ENCODE data around the gene URB2.

URB2 gene

DNA sequence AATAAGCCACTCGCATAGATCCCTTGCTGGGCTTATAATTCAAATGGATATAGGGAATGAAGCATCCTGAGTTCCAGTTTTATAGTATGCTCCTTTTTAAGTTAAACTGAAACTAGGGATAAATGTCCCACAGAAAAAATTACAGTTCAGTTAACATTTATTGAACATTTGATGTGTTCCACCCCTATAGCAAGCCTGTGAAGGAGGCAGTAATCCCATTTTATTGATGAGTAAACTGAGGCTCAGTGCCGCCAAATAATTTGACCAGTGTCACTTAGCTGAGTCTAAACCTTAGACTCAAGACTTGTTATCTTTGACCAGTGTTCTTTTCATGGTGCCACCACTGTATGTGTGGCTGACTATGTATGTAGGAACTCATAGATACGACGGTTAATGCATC lies 22.4 kb downstream of the URB2 start:
- DNase-seq, result no peak

DNA sequence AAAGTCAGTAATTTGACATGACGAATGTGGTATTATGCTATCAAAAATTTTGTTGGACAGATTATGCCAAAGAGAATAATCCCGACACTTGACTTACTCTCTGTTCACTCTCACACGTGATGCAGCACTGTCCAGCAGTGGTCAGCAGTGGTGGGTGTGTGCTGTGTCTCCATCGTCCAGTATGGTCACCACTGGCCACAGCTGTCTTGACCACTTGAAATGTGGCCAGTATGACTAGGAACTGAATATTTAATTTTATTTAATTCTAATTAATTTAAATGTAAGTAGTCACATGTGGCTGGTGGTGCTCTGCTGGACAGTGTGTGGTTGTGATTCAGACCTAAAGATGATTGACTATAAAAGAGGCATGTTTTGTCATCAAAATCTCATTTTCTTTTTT lies 24.0 kb downstream of the URB2 start:
- no peak for DNase-seq

DNA sequence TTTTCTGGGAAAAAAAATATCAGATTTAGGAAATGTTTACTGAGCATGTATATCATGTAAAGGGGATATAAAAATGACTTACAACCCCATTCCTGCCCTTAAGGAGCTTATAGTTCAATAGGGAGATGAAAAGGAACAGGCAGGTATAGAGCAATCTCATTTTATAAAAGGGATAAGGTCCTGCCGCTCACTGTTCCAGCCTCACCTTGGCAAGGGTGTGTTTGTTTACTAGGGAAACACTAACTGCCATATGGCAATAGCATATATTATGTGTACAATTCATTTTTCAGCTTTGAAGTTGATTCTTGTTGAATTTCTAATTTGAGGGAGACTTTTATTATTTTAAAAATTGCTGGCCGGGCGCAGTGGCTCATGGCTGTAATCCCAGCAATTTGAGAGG lies 25.5 kb downstream of the URB2 start:
- no peak for DNase-seq

DNA sequence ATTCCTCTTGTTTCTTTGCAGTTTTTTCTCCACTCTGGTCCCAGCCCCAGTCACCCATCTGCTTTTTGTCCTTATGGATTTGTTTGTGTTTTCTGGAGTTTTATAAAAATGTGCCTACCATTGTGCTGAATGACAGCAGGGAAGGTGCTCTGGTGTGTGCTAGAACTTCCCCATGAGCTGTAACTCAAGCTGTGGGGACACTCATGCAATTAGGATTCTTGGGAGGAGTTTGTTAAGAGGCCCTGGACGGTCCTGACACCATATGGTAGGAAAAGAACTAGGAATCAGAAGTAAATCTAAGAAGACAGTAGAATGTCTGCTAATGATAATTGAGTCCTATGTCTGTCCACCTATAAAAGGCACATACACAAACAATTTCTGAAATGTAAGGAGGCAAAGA lies 27.4 kb downstream of the URB2 start:
- no peak for DNase-seq

DNA sequence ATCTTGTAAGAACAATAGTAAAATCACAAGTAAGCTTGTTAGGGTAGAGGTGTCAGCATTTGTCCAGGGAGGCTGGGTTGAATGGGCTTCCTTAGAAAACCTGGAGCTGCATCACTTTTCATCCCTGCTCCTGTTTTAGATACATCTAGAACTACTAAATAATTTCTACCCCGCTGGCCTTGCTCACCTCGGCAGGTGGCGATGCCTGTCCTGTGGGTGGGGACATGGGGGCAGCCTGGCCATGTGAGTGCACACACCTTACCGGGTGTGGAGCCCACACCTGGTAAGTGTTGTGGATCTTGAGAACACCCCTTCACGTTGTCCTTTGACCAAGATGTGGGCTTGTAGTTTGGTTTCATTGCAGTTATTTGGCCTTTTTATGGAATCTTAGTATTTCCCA lies 29.7 kb downstream of the URB2 start:
- DNase-seq, result no peak

DNA sequence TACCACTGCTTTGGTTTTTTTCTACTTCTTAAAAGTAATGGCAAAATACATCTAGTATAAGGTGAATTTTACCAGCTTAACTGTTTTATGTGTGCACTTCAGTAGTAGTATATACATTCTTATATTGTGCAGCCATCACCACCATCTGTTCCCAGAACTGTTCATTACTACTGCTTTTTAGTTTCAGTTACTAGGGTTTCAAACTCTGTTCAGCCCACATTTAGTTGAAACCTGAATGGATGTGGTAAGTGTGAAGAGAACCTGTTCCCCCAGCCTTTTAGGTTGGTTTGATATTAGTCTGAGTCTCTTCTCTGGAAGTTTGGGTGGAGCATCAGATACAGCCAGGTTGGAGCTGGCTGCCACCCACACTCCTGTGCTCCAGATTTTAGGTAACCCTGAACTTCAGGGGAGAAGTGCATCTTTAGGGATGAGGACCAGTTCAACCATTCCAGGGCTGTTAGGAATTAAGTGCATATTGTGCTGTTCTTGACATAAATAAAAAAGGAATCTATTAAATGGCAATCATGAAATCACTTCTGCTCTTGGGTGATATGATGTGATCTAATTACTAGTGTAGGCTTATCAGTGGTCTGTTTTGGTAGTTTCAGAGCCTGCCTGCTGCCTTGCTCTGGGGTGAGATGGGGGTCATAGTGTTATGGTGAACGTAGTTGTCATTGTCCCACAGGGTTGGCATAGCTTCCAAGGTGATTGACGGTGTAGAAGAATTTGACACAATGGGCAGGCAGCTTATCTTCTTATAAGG lies 32.1 kb downstream of the URB2 start:
- no peak for DNase-seq

DNA sequence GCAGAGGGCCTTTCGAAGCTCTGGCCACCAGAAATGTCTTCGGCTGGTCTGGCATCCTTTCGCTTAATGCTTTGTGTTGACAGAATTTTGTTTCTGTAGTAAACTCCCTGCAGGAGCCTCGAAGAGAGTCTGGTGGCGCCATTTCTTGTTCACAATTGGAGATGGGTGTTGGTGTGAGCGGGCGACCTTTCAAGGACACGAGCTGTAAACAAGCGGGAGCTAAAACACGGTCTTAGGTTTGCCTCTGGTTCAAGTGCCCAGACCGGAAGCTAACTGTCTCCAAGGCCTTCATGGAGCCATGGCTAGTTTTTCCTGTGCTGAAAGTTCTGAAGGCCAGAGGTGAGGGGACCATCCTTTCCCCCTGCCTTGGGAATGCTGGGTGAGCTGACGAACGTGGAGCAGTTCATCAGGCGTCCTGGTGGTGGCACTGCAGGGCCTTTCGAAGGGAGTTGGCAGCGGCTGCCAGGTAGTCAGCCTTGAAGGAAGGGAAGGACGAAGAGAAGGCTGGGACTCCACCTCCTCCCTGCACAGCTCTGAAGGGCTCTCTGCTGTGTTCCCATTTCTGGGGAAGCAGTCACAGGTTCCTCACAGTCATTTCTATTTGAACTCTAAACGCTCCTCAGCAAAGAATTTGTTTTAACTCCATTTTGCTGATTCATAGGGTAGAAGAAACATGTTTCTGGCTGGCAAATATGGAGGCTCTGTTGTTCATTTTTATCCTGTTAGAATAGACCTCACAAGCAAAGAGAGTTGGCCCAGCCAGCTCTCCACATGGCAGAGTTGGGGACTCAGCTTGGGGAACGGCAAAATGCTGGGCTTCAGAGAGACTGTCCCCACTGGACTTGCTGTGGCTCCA lies 35.2 kb downstream of the URB2 start:
- DNase-seq, result peak; percentile 65

DNA sequence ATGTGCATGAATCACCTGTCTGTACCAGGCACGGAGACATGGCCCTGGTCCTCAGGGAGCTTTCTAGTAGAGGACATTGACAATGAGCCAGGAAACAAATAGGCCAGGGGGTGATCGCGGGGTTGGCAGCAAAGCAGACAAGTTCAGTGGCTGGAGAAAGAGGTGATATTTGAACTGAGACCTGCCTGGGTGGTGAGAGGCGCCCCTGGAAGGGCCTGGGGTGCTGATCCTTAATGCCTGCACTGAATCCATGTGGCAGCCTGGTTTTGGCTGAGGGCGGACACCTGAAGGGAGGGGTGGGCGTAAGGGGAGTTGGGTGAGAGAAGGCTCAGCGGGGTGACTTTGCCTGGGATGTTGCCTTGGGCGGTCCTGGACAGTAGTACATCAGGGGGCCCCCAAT lies 35.9 kb downstream of the URB2 start:
- DNase-seq, result no peak

DNA sequence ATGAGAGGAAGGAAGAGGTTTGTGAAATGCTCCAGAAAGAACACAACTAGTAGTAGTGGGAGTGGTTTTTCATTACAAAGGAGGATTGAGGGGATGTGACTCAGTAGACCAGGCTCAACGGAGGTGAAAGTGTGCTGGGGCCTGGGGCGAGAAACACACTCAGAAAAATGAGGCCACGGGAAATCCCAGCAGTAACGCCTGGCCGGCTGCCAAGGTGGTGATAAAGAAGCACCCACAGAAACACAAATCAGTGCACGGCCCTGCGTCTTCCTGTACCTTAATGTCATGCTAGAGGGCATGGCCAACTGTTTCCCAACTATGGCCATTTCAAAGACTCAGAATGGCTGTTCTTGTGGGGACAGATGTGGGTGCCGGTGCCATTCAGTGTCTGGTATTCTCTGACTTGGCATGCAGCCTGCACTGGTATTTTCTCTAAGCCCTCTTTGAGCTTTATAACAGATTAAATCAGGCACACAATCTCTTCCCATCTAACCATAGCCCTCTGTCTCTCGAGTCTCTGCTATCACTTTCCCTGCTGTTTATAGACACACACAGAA lies 38.2 kb downstream of the URB2 start:
- no peak for DNase-seq

DNA sequence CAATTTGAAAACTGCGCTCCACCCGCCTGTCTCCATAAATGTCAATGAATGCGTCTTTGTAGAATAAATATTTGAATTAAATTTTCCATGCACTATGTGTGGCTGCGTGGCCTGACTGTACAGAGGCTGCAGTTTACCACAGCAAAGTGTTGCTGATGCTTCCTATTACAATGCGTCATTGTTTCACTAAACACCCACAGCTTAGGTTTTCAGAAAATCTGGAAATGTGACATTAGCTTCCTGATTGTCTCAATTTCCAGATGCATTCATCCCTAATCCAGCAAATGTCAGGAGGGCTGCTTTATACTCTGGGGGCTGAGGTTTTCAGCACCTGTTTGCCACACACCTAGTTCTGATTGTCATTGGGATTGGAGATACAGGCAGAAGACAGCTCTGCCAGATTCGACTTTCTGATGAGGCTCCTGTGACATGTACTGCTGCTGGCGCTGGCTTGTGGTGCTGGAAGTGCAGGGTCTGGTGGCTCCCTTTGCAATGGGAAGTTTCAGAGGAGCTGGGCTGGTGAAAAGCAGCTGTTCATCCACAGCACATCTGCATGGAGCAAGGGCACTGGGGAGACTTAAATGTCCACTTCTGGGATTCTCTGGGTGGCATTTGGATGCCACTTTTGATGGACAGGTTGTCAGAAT lies 40.0 kb downstream of the URB2 start:
- no peak for DNase-seq

DNA sequence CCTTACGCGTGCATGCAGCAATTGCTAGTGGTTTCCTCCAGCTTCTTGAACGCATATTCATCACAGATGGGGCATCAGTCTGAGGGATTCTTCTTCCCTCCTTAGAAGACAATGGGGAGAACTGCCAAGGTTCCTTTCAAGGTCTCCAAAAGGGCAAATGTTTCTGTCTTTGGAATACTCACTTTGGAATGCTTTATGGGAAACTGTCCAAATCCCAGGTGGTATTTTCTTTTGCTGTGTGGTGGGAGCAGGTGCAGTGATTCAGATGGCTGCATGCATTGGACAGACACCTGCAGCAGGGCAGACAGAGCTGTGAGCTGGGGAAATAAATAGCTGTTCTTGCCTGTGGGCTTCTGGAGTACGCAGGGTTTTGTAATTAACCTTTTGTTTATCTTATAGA lies 40.5 kb downstream of the URB2 start:
- no peak for DNase-seq

DNA sequence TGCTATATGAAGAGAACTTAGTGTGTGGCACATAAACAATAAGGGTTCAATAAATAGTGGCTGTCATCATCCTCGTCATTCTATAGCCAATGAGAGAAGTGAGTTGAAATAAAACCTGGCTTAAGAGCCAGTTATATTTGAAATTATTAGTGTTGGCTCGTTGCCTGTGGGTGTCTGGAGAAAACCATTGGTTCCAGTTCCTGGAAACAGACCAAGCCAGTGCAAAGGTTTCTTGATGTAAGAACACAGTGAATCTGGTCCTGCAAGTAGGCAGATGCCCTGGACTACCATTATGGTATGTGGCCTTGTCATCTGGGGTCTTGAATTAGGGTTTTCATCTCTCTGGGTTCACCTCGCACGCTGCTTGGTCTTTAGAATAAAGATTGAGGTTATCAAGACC lies 43.3 kb downstream of the URB2 start:
- DNase-seq, result no peak

DNA sequence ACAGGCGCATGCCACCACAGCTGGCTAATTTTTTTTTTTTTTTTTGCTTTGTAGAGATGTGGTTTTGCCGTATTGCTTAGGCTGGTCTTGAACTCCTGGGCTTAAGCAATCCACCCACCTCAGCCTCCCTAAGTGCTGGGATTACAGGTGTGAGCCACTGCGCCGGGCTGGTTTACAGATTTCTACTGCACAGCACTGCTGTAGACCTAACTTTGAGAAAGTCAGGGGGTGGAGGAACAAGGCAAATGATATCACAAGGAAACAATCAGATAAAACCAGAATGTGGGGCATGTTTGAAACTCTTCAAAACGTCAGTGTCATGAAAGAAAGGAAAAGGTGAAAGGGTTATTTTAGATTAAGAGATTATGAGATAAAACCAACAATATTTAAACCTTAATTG lies 45.3 kb downstream of the URB2 start:
- DNase-seq, result no peak

DNA sequence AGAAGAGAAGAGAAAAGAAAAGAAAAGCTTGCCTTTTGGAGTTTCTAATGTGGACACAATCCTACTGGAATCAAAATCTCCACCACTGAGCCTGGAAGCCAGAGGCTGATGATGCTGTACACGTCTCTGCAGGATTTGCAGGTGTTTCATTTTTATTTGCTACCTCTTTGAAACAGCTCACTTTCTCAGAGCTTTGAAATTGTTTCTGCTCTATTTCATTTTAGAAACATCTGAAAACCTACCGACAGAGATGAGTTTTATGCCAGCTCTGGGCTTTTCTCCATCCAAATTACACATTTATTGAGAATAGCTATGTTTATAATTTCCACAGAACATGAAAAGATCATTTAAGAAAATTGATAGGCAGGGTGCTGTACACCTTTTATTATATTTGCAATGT lies 46.2 kb downstream of the URB2 start:
- no peak for DNase-seq

DNA sequence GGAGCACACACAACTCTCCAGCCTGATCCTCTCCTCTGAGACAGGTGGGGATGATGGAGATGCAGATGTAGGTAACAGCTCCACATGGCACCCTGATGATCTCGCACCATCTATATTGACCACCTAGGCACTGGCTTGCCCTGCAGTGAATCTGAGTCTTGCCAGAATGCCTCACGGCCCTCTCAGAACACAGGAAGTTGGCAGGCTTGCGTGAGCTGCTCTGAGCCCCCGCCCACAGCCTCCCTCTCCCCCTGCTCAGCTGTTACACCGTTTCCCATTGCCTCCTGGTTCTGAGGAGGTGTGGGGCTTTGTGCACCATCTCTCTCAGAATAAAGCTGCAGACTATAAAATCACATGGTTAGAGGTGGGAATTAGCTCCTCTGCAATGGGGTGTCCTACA lies 48.0 kb downstream of the URB2 start:
- DNase-seq, result no peak

DNA sequence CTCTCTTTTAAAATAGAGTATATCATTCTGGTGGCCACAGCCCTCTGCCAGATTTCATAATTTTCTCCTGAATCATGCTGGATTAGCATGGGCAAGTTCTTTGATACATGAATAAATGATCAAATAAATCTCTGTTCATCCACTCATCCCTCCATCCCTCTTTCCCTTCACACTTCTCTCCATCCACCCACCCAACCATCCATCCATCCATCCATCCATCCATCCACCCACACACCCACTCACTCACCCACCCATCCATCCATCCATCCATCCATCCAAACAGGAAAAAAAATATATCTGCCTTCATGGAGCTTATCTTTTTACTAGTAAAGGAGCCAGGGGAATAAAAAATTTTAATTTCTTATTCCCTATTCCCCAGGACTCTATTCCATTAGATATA lies 49.3 kb downstream of the URB2 start:
- no peak for DNase-seq

DNA sequence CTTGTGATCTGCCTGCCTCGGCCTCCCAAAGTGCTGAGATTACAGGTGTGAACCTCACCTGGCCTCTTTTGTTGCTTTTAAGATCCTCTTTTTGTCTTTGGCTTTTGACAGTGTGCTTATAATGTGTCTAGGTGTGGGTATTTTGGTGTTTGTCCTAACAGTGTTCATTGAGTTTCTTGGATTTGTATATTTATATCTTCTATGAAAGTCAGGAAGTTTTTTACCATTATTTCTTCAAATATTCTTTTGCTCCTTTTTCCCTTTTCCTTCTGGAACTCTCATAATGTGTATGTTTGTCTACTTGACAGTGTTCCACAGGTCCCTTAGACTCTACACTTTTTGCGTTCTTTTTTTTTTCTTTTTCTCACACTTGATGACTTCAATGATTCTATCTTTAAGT lies 59.1 kb downstream of the URB2 start:
- DNase-seq, result no peak

DNA sequence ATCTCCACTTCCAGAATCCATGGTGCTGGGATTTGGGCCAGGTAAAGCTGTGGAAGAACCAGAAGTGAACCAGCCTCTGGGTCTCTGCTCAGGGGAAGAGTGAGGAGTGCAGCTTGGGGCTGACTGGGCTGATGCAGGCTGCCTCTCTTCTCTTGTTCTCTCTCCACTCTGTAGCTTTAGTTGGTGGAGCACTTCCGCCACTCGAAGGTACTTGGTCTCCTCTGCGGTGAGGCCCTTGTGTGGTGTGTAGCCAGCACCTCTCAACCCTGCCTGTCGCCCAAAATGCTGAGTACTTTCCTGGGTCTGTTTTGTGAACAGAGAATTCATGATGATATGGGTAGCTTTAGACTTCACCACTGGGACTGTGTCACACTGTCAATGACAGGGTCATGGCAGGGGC lies 63.2 kb downstream of the URB2 start:
- DNase-seq, result no peak

DNA sequence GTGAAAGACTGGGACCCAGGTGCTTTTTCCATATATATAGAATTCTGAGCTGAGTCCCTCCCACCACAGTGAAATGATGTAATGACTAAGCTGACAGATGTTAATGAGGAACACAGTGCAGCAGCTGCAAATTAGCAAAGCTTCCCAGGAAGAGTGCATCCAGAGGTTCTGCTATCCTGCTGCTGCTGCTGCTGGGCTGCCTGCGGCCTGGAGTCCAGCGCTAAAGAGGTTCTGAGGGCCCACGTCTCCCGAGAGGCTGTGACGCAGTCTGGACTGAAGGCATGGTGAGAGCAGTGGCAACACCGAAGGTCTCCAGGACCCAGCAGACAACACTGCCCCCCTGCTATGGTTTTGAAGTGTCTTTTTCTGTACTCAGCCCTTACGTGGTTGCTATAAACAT lies 63.9 kb downstream of the URB2 start:
- DNase-seq, result no peak

DNA sequence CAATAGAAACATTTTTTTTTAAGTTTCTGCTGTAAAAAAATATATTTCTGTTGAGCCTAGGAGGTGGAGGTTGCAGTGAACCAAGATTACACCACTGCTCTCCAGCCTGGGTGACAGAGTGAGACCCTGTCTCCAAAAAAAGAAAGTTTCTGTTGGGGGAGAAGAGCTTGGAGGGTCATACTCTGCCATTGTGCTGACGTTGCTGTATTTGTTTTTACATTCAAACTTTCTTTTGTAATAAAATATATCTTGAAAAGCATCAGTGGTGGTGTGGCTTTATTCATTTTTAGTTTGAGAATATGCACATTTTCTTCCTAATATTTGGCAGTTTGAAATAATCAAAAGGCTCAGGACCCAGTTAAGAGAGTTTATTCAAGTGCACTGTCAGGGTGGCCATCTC lies 64.6 kb downstream of the URB2 start:
- no peak for DNase-seq

DNA sequence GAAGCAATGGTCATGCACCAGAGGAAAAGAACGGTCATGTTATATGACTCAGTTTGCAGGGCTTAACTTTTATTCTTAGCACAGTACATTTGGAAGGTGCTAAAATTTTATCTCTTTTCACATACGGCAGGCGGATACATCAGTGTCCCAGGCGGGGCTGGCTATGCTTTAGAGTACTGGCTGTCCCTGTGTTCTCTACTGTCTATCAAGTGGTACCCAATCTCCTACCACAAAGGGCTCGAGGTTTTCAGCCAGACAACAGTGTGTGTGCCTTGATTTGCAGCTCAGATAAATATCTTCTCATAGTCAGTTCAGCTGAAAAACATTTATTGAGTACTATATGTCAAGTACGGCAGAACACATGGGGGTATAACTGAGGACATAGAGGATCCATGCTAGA lies 65.3 kb downstream of the URB2 start:
- no peak for DNase-seq

DNA sequence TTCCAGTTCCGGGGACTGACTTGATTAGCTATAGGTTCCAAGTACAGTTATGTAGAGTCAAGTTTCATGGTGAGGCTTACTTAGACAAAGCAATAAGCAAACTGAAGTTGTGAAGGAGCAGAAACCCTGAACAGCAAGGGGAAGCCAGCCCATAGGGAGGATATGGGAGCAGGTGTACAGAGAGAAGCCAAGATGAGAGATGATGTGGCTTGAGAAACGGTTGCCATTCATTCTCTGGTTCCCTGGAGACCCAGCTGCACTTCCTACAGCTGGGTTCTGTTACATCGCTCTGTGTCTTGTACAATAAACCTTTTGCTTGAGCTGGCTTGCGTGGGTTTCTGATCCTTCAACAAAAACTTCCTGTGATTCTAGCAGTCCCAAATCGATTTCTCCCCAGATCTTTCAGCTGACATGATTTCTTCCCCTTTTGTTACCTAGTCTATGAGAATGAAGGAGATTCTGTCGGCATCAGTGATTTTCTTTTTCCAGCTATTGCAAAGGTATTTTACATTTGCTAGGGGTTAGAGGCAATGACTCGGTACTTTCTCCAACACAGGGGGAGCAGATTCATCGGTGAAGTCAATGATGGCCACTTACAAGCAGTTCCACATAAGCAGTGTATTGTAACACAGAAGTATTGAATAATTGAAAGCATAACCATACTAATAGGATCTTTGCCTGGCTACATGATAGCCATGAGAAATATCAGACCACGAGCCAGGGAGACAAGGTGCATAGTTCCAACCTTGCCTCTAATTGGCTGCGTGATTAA lies 67.3 kb downstream of the URB2 start:
- DNase-seq, result no peak
